ENCODE measurements around the gene B4GALNT2.
"Not testable (repeated sequence)": the region's sequence is repeated elsewhere in the genome, so short reads cannot be mapped to it uniquely, and the experiment has no call there.

The B4GALNT2 gene, protein sequence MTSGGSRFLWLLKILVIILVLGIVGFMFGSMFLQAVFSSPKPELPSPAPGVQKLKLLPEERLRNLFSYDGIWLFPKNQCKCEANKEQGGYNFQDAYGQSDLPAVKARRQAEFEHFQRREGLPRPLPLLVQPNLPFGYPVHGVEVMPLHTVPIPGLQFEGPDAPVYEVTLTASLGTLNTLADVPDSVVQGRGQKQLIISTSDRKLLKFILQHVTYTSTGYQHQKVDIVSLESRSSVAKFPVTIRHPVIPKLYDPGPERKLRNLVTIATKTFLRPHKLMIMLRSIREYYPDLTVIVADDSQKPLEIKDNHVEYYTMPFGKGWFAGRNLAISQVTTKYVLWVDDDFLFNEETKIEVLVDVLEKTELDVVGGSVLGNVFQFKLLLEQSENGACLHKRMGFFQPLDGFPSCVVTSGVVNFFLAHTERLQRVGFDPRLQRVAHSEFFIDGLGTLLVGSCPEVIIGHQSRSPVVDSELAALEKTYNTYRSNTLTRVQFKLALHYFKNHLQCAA

DNA sequence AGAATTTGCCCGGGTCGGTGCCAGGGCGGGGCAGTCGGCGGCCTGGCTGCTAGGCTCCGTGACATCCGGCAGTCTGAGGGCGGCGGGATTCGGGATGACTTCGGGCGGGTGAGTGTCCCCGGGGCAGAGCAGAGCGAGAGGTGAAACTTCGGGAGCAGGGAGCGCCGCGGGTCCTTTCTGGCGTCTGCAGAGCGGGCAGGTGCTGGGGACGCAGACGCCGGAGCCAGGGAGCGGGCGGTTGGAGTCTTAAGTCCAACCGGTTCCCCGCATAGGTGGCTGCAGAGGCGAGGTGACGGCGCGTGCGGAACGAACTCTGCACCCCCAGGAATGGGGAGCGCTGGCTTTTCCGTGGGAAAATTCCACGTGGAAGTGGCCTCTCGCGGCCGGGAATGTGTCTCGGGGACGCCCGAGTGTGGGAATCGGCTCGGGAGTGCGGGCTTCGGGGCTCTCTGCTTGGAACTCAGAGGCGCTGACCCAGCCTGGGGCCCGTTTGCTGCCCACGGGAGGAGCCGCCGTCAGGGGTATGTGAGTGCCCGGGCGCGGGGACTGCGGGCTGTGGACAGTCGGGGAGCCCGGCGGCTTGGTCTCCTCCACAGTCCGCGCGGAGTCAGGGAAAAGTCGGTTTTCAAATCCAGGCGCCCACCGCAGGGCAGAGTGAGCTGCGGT lies at the start of gene B4GALNT2:
Gene B4GALNT2 (plus strand): TSS at position 71 of the 666 bp plus-strand sequence. CDS start 24 bp downstream, at position 95.
- DNase-seq: no peak

DNA sequence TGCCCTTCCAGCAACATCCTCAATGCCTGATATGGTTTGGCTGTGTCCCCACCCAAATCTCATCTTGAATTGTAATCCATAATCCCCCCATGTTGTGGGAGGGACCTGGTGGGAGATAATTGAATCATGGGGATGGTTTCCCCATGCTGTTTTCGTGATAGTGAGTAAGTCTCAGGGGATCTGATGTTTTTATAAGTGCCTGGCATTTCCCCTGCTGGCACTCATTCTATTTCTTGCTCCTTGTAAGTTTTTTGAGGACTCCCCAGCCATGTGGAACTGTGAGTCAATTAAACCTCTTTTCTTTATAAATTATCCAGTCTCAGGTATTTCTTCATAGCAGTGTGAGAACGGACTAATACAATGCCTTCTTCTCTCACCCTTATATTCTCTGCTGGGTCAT lies 47.5 kb upstream of the B4GALNT2 start:
- not testable (repeated sequence) for DNase-seq

DNA sequence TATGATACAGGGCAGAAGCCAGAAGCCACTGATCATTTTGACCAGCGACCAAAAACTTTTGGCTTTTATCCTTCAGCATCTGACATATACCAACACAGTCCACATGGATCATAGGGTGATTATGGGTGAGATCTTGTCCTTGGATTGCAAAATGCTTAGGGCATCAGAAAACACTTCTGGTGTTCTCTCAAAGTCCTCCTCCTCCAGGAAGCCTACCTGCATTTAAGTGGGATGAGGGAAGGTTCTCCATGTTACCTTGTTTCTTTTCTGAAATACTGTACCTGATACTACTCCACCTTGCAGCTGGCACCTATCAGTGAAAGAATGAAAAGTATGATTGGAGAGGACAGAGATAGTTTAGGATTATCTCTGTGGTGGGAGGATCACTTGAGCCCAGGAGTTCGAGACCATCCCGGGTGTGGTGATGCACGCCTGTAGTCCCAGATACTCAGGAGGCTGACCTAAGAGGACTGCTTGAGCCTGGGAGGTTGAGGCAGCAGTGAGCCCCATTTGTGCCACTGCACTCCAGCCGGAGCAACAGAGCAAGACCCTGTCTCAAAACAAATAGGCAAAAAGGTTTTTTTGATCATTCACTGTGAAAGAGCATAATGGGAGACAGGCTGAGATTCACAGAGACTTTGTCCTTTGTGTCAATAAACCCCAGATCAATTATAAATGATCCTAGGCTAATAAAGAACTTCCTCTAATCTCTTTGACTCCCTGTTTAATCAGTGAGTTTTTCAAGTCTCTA lies 46.8 kb upstream of the B4GALNT2 start:
- no peak for DNase-seq

DNA sequence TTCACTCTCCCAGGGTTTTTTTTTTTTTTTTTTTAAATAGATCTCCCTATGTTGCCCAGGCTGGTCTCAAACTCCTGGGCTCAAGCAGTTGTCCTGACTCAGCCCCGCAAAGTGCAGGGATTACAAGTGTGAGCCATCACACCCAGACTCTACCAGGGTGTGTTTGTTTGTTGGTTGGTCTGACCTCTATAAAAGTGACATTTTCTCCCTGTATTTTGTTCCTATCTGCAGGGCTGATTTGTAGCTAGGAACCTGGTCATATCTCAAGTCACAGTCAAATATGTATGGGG lies 46.3 kb upstream of the B4GALNT2 start:
- no peak for DNase-seq

DNA sequence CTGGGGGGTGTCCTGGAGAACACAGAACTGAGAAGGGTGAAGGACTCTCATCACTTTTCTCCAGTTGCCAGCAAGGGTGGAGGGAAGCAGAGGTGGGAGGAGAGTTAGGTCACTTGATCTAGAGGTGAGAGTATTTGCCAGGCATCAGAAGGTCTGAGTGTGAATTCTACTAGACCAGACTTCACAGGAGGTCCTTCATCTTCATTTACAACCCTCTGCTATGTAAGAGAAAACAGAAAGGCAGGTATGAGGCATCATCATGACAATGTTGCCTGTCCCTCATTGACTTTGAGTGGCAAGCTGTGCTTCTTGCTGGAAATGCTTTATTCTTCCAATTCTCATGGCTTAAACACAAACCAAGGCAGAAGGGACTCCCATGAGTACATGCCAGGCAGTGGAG lies 45.9 kb upstream of the B4GALNT2 start:
- no peak for DNase-seq

DNA sequence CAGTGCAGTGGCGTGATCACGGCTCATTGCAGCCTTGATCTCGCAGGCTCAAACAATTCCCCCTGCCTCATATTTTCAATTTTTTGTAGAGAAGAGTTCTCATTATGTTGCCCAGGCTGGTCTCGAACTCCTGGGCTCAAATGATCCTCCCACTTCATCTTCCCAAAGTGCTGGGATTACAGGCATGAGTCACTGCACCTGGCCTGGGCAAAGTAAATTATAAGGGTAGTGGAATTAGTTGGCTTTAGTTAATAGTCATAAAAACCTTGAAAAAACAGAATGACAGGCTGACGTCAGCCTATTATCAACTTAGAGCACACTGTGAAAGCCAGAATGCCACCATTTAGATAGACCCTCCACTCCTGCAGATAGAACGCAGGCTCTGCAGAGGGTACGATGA lies 43.5 kb upstream of the B4GALNT2 start:
- no peak for DNase-seq

DNA sequence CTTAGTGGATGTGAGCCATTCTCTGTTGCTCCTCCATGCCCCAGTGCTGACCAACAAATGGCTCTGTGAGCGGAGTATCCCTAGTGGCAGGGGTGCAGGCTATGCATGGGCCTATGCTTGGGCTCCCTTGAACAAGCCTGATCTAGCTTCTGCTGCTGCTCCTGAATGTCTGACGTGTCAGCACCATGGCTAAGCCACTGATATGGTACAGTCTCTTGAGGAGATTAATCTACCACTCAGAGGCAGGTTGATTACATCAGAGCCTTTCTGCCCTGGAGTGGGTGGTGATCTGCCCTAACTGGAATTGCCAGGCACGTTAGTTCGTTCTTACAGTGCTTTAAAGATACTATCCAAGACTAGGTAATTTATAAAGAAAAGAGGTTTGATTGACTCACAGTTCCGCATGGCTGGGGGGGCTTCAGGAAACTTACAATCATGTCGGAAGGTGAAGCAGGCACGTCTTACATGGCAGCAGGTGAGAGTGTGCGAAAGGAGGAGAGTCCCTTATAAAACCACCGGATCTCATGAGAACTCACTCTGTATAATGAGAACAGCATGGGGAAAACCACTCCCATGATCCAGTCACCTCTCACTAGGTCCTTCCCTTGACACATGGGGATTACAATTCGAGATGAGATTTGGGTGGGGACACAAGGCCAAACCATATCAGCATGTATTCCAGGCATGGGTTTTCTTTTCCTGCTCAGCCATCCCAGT lies 41.5 kb upstream of the B4GALNT2 start:
- DNase-seq: no peak

DNA sequence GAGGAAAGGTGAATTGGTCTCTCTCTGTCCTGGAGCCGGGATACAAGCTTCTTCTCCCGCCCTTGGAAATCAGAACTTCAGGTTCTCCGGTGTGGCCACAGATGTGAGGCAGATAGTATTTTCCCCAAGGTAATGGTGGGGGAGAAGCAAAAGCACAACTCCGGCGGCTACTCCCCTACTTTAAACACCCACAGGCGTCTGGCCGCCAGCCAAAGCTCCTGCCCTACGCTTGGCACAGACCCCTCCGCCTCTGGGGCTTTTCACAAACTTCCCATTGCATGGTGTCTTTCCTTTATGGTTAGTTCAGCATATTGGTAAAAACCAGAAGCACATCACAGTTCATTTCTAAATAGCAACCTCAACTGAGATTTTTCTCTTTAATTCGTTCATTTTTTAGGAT lies 39.4 kb upstream of the B4GALNT2 start:
- DNase-seq: no peak

DNA sequence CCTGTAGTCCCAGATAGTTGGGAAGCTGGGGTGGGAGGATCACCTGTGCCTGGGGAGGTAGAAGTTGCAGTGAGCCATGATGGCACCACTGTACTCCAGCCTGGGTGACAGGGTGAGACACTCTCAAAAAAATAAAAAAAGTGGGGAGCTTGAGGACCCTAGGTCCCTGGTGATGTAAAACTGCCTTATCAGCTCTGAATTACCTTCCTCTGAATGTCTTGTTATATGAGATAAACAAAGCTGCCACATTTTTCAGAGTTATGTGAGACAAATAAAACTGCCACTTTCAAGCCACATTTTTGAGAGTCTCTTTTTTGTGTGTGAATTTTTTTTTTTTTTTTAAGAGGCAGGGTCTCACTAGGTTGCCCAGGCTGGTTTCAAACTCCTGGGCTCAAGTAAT lies 32.0 kb upstream of the B4GALNT2 start:
- DNase-seq: no peak

DNA sequence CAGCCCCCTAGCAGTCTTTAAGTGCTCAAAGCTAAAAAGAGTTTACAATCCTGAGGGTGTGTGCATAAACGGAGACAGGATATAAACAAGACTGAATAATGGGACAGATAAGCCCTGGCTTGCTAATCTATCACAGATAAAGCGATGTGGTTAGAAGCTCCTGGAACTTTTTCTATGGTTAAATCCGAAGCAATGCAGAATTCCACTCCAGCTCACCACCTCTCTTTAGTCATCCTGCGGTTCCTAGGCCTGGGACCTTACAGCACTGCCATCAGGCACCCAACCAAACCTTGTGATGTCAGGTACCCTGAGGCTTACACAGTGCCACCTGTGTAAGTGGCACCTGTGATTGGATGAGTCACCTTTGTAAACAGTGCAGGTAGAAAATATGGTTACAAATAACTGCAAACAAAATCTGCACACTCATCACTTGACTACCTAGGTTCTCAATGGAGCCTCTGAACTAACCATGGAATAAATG lies 31.5 kb upstream of the B4GALNT2 start:
- no peak for DNase-seq

DNA sequence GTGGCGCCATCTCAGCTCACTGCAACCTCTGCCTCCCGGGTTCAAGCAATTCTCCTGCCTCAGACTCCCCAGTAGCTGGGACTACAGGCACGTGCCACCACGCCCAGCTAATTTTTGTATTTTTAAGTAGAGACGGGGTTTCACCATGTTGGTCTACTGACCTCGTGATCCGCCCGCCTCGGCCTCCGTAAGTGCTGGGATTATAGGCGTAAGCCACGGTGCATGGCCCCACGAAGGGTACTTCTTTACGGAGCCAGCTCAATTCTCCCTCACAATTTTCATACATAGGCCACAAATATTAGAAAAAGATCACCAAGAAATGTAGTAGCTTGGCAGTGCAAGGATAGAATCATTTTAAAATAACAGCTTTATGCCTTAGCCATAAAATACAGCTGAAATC lies 29.2 kb upstream of the B4GALNT2 start:
- DNase-seq: not testable (repeated sequence)

DNA sequence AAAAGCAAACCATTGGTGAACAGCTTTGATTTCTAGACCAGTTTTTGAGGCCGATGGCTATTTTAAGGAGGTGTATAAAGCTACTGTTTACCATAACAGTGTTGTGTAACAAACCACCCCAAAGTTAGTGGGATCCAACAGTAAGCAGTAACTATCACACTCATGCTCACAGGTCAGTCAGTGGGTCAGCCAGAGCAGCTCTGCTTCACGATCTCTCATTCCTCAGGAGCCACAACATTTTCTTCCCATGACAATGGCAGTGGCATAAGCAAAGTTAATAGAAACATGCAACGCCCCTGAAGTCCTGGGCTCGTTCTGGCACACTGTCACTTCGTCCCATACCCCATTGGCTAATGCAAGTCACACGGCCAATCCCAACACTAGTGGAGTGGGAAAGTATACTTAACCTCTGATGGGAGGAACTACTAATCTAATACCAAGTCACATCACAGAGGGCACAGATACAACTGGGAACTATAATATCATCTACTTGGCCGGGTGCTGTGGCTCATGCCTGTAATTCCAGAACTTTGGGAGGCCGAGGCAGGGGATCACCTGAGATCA lies 28.0 kb upstream of the B4GALNT2 start:
- no peak for DNase-seq

DNA sequence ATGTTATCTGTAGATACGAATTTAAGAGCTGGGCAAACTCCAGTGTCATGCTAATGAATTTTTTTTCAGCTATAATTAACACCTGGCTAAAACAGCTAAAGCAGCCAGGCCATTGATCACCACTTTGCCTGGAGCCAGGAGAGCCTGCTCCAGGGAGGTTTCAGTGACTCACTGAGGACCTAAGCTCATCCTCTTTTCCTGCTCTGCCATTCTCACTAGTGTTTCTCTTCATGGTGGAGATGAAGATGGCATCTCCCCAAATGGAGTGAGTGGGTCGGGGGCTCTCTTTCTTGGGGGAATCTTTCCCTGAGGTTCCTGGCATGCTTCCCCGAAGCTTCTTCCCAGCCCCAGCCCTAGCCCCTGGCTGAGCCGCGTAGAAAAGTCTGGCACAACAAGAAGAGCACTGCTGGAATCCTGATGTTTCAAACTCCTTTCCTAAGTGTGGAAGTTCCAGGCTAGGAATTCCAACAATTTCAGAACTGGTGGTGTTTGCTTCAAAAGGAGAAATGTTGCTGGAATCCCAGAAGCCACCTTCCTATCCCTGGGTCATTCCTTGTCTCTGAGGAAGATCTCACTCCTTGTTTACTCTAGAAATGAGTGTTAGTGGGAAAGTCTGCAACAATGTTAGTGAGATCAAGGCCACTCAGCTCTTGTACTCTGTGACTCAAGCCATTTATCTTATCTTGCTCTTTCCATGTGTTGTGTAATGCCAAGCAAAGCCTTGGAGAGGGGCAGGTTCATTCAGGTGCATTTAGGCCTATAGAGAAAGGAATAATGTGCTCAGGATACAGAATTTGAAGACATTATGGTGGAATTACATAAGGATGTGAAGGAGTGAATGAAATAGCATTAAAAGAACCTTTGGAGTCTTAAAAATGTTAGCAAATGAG lies 26.0 kb upstream of the B4GALNT2 start:
- DNase-seq: no peak

DNA sequence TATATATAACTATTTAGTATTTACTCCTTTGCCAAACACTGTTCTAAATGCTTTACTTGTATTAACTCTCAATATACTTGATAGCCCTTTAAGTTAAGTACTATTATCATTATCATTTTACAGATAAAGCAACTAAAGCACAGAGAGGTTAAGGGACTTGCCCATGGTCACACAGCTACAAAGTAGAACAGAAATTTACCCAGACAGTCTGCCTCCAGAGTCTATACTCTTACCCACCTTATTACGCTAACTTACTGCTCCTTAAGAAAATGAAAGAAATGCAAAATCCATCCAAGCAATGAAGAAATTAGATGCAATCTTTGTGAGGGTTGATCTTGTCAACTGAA lies 25.4 kb upstream of the B4GALNT2 start:
- no peak for DNase-seq

DNA sequence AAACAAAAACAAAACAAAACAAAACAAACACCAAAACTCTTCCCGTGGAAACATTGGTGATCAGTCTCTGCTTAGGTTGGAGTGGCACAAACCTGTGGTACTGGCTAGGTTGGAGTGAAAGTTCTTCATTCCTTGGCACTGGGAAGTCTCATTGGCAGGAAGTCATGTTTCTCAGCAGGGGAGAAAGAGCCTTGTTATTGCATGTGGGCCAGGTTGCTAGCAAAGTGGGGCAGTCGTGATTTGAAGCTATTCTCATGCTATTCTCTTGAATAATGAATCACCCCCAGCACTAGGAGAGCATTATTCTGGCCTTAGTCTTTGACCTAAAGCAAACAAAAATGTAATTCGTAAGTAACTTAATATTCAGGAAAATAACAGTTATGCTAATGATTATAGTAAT lies 24.3 kb upstream of the B4GALNT2 start:
- DNase-seq: no peak

DNA sequence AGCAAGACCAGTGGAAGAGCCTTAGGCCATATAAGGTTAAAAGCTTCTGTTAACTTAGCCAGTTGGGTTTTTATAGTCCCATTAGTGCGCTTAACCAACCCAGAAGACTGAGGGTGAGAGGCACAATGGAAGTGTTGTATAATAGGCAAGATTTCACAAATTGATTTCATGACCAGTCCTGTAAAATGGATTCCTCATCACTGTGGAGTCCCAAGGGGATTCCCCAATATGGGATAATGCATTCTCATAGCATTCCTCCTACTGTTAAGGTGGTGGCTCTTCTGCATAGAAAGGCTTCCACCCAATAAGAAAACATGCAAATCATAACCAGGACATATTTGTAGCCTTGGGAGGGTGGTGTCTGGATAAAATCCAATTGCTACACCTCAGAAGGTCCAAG lies 22.1 kb upstream of the B4GALNT2 start:
- DNase-seq: no peak

DNA sequence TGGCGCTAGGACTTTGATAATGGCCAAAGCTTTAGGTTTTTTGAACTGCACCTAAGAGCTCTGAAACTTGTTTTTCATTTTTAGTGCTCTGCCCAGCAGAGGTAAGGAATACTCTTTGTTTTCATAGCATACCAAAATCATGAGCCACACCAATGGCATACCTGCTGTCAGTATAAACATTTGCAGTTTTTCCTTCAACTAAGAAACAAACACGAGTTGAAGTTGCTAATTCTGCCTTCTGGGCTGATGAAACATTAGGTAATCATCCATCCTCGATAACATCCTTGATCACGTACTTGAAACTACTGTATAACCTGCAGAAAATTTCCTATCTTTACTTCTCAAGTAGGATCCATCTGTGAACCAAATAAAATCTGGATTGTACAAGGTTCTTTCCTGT lies 20.6 kb upstream of the B4GALNT2 start:
- DNase-seq: no peak

DNA sequence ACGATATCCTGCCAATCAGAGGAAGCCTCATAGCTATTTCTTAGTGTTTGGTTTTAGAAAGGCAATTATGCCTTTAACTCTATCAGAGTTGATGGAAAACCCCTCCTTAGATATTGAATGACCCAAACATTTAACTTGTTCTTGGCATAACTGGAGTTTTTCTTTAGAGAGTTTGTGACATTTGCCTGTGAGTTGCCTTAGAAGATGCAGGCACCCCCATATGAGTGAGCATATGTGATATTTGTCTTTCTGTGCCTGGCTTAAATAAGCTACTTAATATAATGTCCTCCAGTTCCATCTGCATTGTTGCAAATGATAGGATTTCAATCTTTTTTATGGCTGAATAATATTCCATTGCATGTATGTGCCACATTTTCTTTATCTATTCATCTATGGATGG lies 19.6 kb upstream of the B4GALNT2 start:
- no peak for DNase-seq

DNA sequence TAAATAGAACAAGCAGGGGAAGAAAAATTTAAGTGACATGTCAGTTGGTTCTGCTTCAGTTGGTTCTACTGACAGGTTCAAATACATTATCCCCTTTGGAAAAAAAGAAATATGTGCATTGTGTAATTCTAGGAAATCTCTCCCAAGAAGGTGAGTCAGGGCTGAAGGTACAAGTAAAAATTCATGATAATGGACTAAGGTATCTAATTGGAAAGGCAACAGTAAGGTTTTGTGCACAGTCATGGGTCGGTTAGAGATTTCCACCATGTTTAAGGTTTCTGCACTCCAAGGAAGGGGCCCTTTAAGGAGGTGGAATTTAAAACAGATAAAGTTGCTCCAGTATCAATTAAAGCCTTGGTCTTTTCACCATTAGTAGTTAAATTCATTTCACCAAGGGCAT lies 17.9 kb upstream of the B4GALNT2 start:
- no peak for DNase-seq

DNA sequence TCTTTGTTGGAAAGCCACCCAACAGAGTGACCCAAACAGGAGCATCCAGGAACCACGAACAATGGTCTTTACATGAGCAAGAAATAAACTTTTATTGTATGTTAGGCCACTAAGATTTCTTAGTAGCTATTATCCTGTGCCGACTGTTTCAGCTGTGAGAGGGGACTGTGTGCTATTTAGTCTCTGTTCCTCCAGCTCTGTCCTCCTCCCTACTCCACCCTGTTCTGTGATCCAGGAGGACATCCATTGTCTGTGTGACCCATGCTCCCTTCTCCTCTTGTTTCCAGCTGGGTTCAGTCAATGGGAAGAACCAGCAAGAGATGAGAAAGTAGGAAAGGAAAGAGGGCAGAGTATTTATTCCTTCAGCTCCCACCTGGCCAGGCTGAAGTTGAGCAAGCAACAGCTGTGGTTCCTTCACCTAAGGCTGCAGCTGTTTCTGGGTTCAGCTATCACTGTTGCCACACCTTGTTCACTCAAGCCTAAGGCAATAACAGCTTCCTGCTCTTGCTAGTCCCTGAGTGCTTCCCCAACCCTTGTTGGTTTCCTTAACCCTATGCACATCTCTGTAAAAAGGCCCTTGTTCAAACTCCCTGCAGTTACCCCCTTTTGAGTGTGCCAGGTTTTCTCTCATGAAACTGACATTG lies 14.9 kb upstream of the B4GALNT2 start:
- no peak for DNase-seq

DNA sequence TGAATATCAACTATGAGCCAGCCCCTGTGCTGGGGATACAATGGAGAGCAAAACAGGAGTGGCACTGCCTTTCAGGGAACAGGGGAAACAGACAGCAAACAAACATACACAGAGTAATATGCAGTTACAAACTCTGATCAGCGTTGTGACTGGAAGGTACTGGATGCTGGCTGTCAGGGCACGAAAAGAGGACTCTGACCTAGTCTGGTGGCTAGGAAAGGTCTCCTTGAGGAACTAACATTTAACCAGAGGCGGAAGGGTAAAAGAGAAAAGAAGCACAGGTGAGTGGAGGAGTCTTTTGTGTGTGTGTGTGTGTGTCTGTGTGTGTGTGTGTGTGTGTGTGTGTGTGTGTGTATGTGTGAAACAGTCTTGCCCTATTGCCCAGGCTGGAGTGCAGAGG lies 12.4 kb upstream of the B4GALNT2 start:
- no peak for DNase-seq

All from activated effector memory CD4-positive, alpha-beta T cell treated with anti-CD3 and anti-CD28 coated beads, Interleukin-2, amount 50 U/mL, for 16 hours (primary cell).